ENCODE measurements around the gene CCDC107. TPM values are rescaled to one million over a fixed set of nuclear protein-coding genes. Genes with fewer than 3 reads are reported as not detected.

Gene CCDC107
- total and polyA plus RNA-seq, 7 donors = 15.4 to 49.4 (median 27.9) TPM

DNA sequence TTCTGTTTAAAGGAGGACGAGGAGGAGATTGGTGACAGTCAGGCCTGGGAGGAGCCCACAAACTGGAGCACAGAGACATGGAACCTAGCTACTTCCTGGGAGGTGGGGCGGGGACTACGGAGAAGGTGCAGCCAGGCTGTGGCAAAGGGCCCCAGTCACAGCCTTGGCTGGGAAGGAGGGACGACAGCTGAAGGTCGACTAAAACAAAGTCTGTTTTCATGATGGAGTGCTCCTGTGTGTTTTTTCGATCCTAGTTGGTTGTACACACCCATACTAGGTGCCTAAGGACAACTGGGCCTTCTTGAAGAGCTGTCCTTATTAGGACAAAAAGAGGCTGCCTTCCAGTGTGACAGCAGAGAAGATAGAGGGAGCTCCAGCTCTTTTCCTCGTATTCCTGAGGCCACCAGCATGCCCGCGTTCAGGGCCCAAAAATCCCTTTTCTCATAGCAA lies 2.9 kb downstream of the CCDC107 start:
- H3K9me3 ChIP-seq = no peaks in the 10 kb centered on the region
- DNase-seq (no peak), ATAC-seq (no peak)
- intact Hi-C loops (cut with DNase I) = loop anchor here (5.0 kb wide), 1 partner anchor 36 kb away; no protein-coding TSS in a partner anchor
- H3K27ac ChIP-seq = peak overlapping the region; percentile 100
- H3K27me3 ChIP-seq (ENCODE audit: insufficient read depth in 3 of 3, low read length in 2 of 3) = no peaks in the 10 kb centered on the region
- no peak overlapping the region for H3K4me3 ChIP-seq
- H3K36me3 ChIP-seq (ENCODE audit: insufficient read depth in 1 of 2, low read depth in 1 of 2) = peaks cover 0 to 18% of the 10 kb centered on the region in 2 donors
- peaks cover 34% of the 10 kb centered on the region for H3K4me1 ChIP-seq
- TF ChIP-seq, protein P1, sequence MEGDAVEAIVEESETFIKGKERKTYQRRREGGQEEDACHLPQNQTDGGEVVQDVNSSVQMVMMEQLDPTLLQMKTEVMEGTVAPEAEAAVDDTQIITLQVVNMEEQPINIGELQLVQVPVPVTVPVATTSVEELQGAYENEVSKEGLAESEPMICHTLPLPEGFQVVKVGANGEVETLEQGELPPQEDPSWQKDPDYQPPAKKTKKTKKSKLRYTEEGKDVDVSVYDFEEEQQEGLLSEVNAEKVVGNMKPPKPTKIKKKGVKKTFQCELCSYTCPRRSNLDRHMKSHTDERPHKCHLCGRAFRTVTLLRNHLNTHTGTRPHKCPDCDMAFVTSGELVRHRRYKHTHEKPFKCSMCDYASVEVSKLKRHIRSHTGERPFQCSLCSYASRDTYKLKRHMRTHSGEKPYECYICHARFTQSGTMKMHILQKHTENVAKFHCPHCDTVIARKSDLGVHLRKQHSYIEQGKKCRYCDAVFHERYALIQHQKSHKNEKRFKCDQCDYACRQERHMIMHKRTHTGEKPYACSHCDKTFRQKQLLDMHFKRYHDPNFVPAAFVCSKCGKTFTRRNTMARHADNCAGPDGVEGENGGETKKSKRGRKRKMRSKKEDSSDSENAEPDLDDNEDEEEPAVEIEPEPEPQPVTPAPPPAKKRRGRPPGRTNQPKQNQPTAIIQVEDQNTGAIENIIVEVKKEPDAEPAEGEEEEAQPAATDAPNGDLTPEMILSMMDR (IDR thresholded peaks at IDR 0.05) = peak; percentile 50
- 34 to 46% (median 36%) methylated on average over 9 of the region's 9 CpGs for WGBS, 3 donors

DNA sequence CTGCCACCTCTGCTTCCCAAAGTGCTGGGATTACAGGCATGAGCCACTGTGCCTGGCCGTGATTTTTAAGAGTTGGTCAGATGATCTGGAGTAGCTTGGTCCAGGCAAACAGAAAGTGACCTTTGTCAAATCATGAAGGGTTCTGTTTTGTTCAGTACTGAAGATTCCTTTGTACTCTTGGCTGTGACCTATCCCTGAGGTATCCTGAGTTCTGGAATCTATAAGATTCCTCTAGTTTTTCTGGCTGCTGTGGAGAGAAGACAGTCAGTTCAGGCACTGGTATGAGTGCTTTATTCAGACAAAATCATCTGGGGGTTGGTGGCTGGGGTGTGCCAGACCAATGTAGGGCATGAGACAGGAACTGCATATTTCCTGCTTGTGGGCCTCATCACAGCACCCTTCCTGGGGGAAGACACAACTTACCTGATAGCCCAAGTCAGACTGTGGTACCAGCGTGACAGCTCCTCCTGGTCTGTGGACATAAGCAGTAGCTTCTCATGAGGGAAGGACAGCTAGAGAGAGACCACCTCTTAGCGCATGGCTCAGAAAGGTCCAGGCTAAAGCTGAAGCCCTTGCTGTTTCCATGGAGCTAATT lies 3.8 kb downstream of the CCDC107 start:
- WGBS, 3 donors = 65 to 73% (median 71%) methylated on average over 3 of the region's 3 CpGs
- H3K4me3 ChIP-seq = no peak overlapping the region
- DNase-seq (no peak), ATAC-seq (no peak)
- intact Hi-C loops (cut with DNase I) = loop anchor here (2.0 to 5.0 kb wide), 2 partner anchors 23 to 35 kb away; no protein-coding TSS in a partner anchor
- TF ChIP-seq, protein P1 (IDR thresholded peaks at IDR 0.05) = no peak
- H3K27me3 ChIP-seq (ENCODE audit: insufficient read depth in 3 of 3, low read length in 2 of 3) = no peaks in the 10 kb centered on the region
- H3K9me3 ChIP-seq = no peaks in the 10 kb centered on the region
- peak overlapping the region; percentile 100 for H3K27ac ChIP-seq
- peaks cover 0 to 18% of the 10 kb centered on the region in 2 donors for H3K36me3 ChIP-seq (ENCODE audit: insufficient read depth in 1 of 2, low read depth in 1 of 2)
- H3K4me1 ChIP-seq = peaks cover 34% of the 10 kb centered on the region

DNA sequence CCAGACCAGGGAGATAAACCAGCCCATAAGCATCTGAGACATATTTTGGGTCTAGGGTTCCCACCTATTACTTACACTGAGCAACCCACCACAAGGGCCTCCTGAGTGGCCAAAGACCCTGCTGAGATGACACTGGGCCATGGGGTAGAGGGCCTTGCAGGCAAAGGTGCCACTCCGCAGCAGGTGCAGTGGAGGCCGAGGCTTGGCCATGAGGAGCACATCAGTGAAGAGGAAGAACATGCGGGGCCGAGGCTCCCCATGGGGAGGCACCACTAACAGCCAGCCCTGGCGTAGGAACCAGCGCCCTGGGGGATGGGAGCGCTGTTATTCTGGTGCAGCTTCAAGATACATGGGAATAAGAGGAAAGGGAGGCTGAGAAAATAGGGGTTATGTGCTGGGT lies 4.3 kb downstream of the CCDC107 start:
- peak overlapping the region; percentile 100 for H3K27ac ChIP-seq
- H3K4me1 ChIP-seq = peaks cover 34% of the 10 kb centered on the region
- no peak overlapping the region for H3K4me3 ChIP-seq
- intact Hi-C loops (cut with DNase I) = loop anchor here (2.0 to 5.0 kb wide), 2 partner anchors 22 to 35 kb away; no protein-coding TSS in a partner anchor
- ATAC-seq (no peak), DNase-seq (no peak)
- TF ChIP-seq, protein P1 (IDR thresholded peaks at IDR 0.05) = no peak
- no peaks in the 10 kb centered on the region for H3K27me3 ChIP-seq (ENCODE audit: insufficient read depth in 3 of 3, low read length in 2 of 3)
- peaks cover 0 to 18% of the 10 kb centered on the region in 2 donors for H3K36me3 ChIP-seq (ENCODE audit: insufficient read depth in 1 of 2, low read depth in 1 of 2)
- WGBS, 3 donors = 89 to 91% (median 91%) methylated on average over 7 of the region's 7 CpGs
- no peaks in the 10 kb centered on the region for H3K9me3 ChIP-seq

DNA sequence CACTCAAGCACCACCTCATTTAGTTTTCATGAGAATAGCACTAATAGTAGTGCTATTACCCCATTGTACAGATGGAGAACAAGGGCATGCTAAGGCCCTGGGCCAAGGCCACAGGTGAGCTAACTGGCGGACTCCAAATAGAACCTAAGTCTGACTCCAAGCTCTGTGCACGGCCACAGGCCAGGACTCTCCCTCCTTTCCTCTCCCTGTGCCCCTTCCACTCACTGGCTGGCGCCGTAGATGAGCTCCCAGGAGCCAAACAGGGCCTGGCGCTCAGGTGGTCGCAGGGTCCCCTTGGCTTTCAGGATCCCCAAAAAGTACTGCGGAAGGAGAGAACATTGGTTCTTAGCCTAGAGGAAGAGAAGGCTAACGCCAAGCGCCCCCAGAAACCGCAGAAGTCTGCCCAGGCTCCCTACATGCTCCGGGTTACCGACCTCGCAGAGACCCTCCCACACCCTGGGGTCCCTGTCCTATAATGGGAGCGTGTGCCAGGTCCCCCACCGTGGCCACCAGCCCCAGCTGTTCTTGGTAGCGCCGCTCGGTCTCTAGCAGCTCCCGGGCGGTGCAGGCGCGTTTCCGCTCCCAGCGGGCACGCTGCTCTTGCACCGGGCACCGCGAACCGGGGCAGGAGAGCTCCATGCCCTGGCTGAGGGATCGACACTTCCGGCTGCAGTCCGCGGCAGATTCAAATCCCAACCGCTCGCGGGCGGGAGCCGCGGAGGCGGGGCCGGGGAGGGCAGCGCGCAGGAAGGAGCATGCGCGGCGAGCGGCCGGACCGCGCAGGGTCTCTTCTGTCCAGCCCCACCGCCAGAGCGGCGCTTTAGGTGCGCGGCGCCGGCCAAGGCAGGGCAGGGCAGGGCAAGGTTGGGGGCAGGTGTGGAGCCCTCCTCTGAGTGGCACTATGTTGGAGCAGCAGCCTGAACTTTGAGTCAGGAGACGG lies 6.7 kb downstream of the CCDC107 start, which contains the start of gene ARHGEF39:
Gene ARHGEF39 (minus strand): TSS at position 665 of the 940 bp plus-strand sequence. CDS start 26 bp downstream, at position 639.
- no peaks in the 10 kb centered on the region for H3K9me3 ChIP-seq
- intact Hi-C loops (cut with DNase I) = loop anchor here (5.0 kb wide), 1 partner anchor 32 kb away; no protein-coding TSS in a partner anchor
- WGBS, 3 donors = 3 to 8% (median 5%) methylated on average over 51 to 58 of the region's 58 CpGs
- DNase-seq = peak; percentile 85 to 89
- H3K27ac ChIP-seq = peak within 1 kb of the TSS; percentile 61
- H3K4me3 ChIP-seq = peak within 1 kb of the TSS; percentile 67
- H3K36me3 ChIP-seq (ENCODE audit: insufficient read depth in 1 of 2, low read depth in 1 of 2) = peaks cover 0 to 16% of the 10 kb centered on the region in 2 donors
- TF ChIP-seq, protein P1 (IDR thresholded peaks at IDR 0.05) = no peak
- peaks cover 24% of the 10 kb centered on the region for H3K4me1 ChIP-seq
- H3K27me3 ChIP-seq (ENCODE audit: insufficient read depth in 3 of 3, low read length in 2 of 3) = no peaks in the 10 kb centered on the region
- ATAC-seq = peak; percentile 82 to 88 (median 86)
